GM18951 (cell line): ENCODE data around the gene RGS3.

Experiments used
- POLR2A ChIP-seq: IDR thresholded peaks from 4 replicates; pipeline ENCODE4 v1.6.1; 2011; ENCODE audit warnings: mild to moderate bottlenecking; ENCODE audit not compliant: insufficient read length, insufficient read depth; ENCODE audit errors: extremely low read depth
- in situ Hi-C: fragments of 300-500 bp; cut with MboI; formaldehyde crosslinking; loops from one replicate; pipeline ENCODE4 v1.12.0; 2022; ENCODE audit warnings: low sequenced_read_pairs, mixed read lengths, inconsistent platforms; ENCODE audit not compliant: unreplicated experiment

RGS3 gene

DNA sequence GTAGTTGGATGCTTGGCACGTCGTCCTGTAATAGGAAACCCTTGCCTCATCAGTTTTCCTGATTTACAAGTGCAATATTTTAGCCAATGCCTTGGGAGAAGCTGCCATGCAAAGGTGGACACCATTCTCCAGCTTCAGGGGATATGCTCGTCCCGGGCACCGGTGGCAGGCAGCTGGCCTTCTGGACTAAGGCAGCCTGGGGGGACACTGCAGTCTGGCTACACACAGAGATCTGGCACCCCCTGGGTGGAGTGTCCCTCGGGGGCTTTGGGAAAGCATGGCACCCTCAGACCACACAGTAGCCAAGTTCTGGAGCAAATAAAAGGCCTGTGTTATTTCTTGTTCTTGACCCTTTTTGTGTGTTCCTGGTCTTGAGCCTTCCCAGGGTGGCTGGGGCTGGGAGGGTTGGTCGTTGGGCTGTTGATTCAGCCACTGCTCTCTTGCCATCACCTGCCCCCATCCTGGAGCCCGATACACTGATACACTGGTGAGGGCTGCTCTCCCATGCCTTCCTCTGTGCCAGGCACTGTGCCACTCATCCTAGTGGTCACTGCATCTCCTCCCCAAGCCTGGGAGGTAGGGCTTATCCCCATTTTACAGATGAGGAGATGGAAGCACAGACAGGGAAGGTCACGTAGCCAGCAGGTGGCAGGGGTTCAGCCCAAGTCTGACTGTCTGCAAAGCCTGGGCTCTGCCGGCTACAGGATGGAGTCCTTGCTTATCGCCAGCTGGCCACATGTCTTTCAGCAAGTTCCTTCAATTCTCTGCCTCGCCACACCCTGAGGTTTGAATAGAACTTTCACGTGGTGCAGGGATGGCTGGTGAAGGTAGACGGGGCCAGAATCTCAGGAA, 134.1 kb downstream of the RGS3 start:
- in situ Hi-C loops = loop anchor here (10.0 kb wide), 1 partner anchor 153 kb away; no protein-coding TSS in a partner anchor
- no peak for TF ChIP-seq POLR2A

DNA sequence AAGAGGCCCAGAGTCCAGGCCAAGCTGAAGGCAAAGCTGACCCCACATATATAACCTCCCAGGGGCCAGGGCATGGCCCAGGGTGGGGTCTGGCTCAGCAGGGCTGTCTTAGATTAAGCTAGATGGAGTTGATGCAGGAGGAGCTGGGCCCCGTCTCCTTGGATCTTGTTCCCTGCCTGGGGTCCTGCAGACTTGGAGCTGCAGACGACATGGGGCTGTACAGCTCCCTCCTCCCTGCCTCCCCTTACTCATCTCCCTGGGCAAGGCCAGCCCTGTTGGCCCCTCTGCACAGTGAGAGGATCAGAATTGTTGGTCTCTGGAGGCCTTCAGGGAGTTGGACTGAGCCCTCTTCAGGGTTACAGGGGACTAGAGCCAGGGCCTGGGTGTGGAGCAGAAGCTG, 134.9 kb downstream of the RGS3 start:
- in situ Hi-C loops = loop anchor here (10.0 kb wide), 1 partner anchor 154 kb away; no protein-coding TSS in a partner anchor
- TF ChIP-seq POLR2A = no peak

DNA sequence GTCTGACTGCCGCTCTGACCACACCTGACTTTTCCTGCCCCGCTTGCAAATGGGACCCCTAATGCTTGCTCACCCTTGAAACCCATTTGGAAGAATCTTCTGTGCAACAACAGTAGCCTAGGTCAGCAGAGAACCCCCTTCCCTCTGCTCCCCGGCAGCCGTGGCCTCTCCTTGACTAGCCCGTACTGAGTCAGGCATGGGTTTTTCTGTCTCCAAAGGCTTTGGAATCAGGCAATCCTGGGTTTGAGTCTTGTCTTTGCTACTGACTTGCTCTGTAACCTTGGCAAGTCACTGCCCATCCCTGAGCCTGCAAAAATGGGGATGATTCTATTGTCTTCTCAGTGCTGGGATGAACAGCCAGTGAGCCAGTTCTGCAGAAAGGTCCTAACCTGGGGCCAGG, 135.4 kb downstream of the RGS3 start:
- TF ChIP-seq POLR2A = no peak
- in situ Hi-C loops = loop anchor here (10.0 kb wide), 1 partner anchor 154 kb away; no protein-coding TSS in a partner anchor

DNA sequence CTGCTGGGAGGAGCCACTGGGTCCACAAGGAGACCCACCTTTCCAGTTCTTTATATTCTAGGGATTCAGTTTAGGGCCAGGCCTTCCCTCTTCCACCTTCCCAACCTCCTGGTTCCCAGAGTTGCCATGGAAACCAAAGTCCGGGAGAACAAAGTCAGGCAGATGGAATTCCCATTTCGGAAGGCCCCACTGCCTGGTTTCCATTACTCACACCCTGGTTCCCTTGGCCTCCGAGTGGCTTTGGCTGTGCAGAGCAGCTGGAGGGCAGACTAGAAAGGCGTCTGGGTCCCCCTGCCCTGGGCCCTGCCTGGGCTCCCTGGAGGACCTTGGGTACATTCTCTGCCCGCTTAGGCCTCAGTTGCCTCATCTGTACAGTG, 136.1 kb downstream of the RGS3 start:
- in situ Hi-C loops = loop anchor here (10.0 kb wide), 1 partner anchor 155 kb away; no protein-coding TSS in a partner anchor
- TF ChIP-seq POLR2A = no peak

DNA sequence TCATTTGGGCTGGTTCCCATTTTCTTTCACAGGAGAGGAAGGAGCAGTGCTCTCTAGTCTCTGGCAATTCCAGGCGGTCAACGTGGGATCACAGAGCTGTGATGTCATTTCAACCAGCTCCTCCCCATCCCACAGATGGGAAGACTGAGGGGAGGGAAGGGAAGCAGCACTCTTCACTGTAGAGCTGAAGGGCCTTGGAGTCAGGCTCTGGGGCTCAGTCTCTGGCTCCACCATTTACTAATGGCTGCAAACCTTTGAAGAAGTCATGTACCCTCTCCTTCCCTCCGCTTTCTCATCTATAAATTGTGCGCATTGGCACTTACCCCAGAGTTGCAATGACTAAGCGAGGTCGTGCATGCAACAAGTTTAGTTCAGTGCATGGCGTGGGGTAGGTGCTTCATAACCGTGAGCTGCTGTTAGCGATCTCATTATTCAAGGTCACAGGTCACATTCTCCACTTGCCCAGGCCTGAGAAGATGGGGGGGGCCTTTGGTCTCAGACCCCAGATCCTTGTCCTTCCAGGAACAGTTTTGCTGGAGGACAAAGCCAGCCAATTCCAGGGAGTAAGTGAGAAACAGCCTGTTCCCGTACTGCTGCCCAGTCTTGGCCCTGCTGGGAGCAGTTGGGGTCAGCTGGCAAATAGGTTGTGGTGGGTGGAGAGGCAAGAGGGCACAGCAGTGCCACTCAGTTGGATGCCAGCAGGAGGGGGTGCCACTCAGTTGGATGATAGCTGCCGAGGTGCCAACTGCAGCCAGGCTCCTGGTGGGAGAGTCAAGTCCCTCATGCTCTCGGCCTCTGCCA, 136.7 kb downstream of the RGS3 start:
- TF ChIP-seq POLR2A = no peak
- in situ Hi-C loops = no loop called here

DNA sequence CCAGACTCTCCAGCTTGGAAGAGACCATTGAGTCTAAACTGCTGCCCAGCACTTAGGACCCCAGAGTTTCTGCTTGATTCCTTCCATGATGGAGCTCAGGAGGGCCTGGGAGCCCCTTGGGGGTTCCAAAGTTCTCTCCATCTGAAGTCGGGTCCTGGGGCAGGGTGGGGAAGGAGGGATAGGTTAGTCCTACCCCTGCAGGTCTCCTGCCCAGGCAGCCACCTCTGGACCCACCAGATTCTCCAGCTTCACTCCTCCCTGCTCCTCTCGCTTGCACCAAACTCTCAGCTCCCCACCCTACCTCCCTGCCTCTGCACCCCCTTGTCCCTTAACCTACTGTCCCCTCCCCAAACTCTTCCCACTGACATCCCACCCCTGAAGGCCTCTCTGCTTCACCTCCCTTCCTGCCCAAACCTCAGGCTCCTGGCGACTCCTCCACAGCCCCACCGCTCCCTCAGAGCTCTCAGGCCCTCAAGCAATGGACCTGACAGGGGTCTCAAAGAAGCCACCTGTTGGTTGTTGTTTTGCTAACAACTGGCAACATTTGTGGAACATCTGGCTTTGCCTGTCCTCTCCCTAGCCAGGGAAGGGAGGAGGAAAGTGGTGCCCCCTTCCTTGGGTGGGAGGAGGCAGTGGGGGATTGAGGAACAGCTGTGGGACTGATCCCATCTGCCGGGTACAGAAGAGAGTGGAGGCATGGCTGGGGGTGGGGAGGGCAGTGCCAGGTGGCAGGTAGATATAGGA, 137.5 kb downstream of the RGS3 start:
- TF ChIP-seq POLR2A = no peak
- in situ Hi-C loops = no loop called here

DNA sequence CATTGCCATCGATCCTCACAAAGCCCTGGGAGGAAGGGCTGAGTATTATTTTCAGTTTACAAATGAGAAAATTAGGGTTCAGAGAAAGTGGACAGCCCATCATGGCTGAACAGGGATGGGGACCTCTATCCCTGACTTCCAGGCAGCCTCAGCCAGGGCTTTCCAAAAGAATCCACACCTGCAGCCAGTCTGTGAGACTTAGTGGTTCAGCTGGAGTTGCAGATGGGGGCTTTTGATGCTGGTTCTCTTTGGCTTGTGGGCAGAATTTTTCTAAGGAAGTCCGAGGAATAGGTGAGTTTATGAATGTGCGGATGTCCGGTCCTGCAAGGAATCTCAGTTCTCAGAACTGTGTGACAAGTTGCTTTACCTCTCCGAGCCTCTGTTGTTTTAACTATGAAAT, 138.1 kb downstream of the RGS3 start:
- in situ Hi-C loops = no loop called here
- no peak for TF ChIP-seq POLR2A

DNA sequence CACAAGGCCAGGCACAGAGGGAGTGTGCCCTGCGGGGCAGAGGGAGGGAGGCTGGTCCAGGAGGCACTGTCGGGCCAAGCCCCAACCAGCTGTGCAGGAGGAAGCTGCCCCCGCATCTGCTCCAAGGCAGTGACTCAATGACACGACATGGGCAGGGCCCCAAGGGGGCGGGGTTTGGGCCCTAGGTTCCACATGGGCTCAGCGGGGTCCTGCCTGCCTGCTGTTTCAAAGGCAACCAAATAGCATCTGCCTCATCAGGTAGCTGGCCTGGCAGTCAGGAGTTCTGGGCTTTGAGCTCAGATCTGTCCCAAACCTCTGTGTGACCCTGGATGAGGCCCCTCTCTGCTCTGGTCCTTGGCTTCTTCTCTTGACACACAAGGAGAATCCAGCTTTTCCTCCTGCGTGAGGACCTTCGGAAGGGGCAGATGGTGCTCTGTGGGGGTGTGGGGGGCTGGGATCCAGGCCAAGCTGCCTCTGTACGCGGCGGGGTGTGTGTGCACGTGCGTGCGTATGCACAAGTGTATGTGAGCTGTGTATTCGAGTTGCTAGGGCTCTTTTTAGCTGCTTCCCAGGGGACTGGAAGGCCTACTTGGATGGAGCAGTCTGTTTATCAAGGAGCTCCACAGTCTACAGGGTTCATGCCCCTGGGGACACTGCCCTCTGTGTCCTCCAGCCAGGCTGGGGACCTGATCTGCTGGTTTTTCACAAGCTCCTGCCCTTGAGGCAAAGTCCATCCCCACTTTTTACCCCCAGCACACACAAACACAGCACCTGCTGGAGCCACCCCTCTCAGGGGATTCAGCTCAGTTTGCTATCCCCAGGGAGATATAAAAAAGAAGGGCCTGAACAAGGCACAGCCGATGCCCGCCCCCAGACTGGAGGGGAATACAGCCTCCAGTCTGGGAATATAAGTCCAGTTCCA, 138.9 kb downstream of the RGS3 start:
- no peak for TF ChIP-seq POLR2A
- in situ Hi-C loops = no loop called here

DNA sequence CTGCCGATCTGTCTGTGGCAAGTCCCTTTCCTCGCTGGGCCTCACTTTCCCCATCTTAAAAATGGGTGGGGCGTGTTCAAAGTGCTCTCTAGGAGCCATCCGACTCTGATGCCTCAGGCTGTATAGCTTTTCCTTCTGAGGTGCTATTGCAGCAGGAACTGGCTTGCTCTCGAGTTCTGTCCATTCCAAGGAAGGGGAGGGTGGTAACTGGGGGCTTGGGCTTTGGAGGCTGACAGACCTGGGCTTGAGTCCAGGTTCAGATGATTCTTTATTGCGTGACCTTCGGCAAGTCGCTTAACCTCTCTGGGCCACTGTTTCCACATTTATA, 139.5 kb downstream of the RGS3 start:
- TF ChIP-seq POLR2A = no peak
- in situ Hi-C loops = no loop called here

DNA sequence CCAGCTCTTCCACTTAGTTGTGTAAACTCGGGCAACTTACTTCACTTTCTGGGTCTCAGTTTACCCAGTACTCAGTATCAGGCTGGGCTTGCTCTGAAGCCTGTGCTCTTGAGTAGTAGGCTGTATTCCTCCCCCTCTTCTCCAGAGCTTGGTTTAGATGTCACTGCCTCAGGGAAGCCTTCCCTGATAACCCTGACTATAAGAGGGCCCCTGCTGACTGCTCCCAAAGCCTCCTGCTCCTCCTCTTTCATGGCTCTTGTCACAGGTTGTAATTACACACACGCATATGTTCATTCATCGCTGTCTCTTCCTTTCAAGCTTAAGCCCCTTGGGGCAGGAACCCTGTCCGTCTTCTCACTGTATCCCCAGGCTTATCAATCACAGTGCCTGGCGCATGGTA, 140.2 kb downstream of the RGS3 start:
- in situ Hi-C loops = no loop called here
- no peak for TF ChIP-seq POLR2A

DNA sequence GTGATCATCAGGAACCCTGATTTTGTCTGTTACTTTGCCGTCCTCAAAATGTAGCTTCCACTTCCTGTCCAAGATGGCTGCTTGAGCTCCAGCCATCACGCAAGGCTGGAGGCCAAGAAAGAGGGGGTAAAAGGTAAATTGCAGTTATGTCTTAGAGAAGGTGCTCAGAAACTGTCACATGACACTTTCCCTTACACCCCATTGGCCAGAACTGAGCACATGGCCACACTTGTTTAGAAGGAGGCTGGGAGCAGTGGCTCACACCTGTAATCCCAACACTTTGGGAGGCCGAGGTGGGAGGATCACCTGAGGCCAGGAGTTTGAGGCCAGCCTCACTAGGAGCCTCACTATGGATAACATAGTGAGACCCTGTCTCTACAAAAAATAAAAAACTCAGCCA, 140.9 kb downstream of the RGS3 start:
- TF ChIP-seq POLR2A = no peak
- in situ Hi-C loops = no loop called here

DNA sequence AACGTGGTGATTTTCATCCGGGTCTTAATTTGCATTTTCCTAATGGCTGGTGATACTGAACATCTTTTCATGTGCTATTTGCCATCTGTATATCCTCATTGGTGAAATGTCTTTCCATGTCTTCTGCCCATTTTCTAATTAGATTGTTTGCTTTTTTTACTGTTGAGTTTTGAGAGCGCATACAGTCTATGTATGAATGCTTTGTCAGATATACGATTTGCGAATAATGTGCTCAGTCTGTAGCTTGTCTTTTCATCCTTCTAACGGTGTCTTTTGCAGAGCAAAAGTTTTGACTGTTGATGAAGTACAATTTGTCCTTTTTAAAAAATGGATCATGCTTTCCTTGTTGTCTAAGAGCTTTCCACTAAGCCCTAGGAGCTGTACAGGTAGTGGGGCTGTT, 143.0 kb downstream of the RGS3 start:
- in situ Hi-C loops = no loop called here
- no peak for TF ChIP-seq POLR2A
